ENCODE results near the gene PAFAH1B1. TPM values are rescaled to one million over a fixed set of nuclear protein-coding genes. Genes with fewer than 3 reads are reported as not detected.

Gene PAFAH1B1
- total RNA-seq, 2 donors from 2014 or later, result 102 to 164 TPM

DNA sequence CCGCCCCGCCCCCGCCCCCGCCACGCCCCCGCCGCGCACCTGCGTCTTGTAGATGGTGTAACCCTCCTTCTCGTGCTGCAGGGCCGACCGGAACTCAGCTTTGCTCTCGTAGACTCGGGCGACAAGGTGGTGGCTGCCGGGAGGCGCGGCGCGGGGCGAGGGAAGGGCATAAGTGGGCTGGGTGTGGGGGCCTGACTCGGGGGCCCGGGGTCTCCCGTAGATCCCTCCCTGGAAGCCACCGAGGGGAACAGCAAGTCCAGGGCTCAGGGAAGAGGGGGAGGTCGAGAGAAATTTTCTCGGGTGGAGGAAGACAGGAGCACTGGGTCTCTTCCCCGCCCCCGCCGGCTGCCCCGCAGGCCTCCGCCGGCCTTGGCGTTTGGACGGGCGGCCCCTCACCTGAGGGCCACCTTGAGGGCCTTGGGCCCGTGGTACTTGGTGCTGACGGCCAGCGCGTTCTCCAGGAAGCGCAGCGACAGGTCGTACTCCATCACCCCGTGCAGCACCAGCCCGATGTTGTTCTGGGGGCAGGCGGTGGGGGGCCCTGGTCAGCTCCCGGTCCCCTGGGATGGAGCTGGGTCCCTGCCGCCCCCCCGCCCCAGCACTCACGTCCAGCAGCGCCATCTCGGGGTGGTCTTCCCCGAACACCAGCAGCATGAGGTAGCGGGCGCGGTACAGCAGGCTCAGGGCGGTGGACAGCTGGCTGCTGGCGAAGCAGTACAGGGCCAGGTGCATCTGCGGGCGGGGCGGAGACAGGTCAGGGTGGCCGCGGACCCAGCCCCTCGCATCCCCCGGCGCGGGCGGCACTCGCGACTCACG is 98.7 kb downstream of the PAFAH1B1 start:
- no peak for ATAC-seq (ENCODE audit: insufficient number of reproducible peaks, low FRiP score, low read depth)
- Histone ChIP-seq H3K36me3 (peaks cover 47% of the 10 kb centered on the region), H3K27me3 (replicated peaks; ENCODE audit: insufficient read depth) (no peaks in the 10 kb centered on the region), H3K9me3 (no peaks in the 10 kb centered on the region), H3K4me1 (ENCODE audit: control insufficient read depth in 1 of 2, low read depth in 2 of 2) (peaks cover 1 to 6% of the 10 kb centered on the region in 2 donors), H3K27ac (no peak overlapping the region), H3K4me3 (no peak overlapping the region)
- no peak for DNase-seq (ENCODE audit: low spot score)
- TF ChIP-seq, protein P1, sequence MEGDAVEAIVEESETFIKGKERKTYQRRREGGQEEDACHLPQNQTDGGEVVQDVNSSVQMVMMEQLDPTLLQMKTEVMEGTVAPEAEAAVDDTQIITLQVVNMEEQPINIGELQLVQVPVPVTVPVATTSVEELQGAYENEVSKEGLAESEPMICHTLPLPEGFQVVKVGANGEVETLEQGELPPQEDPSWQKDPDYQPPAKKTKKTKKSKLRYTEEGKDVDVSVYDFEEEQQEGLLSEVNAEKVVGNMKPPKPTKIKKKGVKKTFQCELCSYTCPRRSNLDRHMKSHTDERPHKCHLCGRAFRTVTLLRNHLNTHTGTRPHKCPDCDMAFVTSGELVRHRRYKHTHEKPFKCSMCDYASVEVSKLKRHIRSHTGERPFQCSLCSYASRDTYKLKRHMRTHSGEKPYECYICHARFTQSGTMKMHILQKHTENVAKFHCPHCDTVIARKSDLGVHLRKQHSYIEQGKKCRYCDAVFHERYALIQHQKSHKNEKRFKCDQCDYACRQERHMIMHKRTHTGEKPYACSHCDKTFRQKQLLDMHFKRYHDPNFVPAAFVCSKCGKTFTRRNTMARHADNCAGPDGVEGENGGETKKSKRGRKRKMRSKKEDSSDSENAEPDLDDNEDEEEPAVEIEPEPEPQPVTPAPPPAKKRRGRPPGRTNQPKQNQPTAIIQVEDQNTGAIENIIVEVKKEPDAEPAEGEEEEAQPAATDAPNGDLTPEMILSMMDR (IDR thresholded peaks at IDR 0.05), result no peak

DNA sequence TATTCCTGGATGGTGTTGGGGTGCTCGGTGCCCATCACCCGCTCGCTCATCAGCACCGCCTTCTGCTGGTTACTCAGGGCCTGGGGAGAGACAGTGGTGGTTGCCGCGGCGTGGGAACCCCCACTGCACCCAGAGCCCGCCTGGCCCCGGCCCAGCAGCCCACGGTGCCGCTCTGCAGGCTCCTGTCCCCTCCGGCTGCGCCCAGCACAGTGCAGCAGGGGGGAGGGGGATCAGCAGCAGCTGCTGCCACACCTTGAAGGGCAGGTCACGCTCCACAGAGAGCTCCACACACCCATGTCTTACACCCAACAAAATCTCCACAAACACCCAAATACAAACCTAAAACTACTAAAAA is 99.3 kb downstream of the PAFAH1B1 start:
- TF ChIP-seq, protein P1 (IDR thresholded peaks at IDR 0.05), result no peak
- Histone ChIP-seq H3K27me3 (replicated peaks; ENCODE audit: insufficient read depth) (no peaks in the 10 kb centered on the region), H3K36me3 (peaks cover 53% of the 10 kb centered on the region), H3K27ac (no peak overlapping the region), H3K4me3 (no peak overlapping the region), H3K4me1 (ENCODE audit: control insufficient read depth in 1 of 2, low read depth in 2 of 2) (no peaks in the 10 kb centered on the region), H3K9me3 (no peaks in the 10 kb centered on the region)
- ATAC-seq (ENCODE audit: insufficient number of reproducible peaks, low FRiP score, low read depth), result no peak
- no peak for DNase-seq (ENCODE audit: low spot score)

DNA sequence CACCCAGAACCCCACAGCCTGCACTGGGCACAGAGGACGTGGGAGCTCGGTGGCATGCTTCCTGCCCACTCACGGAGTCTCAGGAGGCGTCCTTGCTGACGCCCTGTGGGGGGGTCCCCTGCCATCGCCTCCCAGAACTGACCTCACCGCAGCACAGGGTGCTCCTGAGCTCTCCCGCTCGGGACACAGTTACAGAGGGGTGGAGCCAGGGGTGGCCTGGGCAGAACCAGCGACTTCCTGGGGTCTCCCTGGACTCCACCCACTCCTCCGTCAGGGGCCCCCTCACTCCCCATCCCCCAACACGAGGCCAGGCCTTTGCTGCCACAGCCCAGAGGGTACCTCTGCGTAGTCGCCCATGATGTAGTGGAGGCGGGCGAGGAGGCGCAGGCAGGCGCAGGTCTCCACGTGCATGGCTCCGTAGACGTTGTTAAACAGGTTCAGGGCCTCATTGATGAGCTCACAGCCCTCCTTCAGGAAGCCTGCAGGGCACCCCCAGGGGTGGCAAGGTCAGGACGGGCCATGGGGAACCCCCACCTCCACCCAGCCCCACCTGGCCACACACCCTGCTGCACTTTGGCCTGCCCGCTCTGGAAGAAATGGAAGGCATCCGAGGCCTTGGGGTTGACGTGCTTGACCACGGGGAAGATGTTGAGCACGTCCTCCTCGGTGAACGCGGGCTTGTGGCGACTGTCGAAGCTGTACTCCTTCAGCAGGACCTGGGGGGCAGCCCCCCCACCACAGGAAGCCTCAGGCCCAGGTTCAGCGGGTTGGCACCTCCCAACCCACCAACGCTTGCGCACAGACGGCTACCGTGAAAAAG is 100.3 kb downstream of the PAFAH1B1 start:
- peaks cover 58% of the 10 kb centered on the region for H3K36me3 ChIP-seq
- no peaks in the 10 kb centered on the region for H3K4me1 ChIP-seq (ENCODE audit: control insufficient read depth in 1 of 2, low read depth in 2 of 2)
- ATAC-seq (ENCODE audit: insufficient number of reproducible peaks, low FRiP score, low read depth) (no peak), DNase-seq (ENCODE audit: low spot score) (no peak)
- H3K4me3 ChIP-seq, result no peak overlapping the region
- H3K27ac ChIP-seq, result no peak overlapping the region
- TF ChIP-seq, protein P1 (IDR thresholded peaks at IDR 0.05), result no peak
- H3K27me3 ChIP-seq (replicated peaks; ENCODE audit: insufficient read depth), result no peaks in the 10 kb centered on the region
- no peaks in the 10 kb centered on the region for H3K9me3 ChIP-seq

DNA sequence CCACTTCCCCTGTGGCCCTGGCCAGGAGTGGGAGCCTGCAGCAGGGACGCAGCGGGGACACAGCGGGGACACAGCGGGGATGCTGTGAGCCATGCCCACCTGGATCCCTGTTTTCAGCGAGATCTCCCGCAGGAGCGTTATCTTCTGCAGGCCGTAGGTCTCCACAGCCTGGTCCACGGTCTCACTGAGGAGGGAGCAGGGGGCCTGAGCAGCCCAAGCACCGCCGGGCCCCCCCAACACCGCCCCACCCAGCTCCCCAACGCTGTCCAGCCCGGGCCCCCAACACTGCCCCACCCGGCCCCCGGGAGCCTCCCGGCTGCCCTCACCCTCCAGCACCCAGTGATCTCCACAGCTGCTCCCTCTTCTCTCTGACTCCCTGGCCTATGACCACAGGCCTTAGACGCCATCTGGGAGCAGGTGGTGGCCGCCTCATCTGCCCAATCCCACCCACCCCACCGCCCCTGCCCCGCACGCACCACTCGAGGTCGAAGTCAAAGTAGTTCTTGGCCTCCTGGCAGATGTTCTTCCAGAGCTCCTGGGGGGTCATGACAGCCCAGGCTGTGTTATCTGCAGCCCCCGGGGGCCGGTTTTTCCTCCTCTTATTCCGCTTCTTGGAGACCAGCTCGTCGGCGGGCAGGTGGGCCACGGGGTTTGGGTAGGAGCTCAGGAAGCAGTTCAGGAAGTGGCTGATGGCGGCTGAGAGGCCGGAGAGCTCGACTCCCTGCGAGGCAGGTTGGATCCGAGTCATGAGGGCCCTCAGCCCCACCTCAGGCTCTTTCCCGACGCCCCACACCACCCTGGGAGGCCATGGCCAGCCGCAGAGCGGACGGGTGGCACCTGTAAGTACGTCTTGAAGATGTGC is 101.2 kb downstream of the PAFAH1B1 start:
- Histone ChIP-seq H3K27me3 (replicated peaks; ENCODE audit: insufficient read depth) (no peaks in the 10 kb centered on the region), H3K9me3 (no peaks in the 10 kb centered on the region), H3K27ac (no peak overlapping the region), H3K4me3 (no peak overlapping the region), H3K4me1 (ENCODE audit: control insufficient read depth in 1 of 2, low read depth in 2 of 2) (no peaks in the 10 kb centered on the region), H3K36me3 (peaks cover 58% of the 10 kb centered on the region)
- TF ChIP-seq, protein P1 (IDR thresholded peaks at IDR 0.05), result no peak
- ATAC-seq (ENCODE audit: insufficient number of reproducible peaks, low FRiP score, low read depth) (no peak), DNase-seq (ENCODE audit: low spot score) (no peak)
